H1 (cell line): ENCODE measurements around the gene CUL9.

Experiments
- EP300 ChIP-seq, 2 experiments: IDR thresholded peaks; 1 replicate in 1 of 2; 2 replicates in 1 of 2; pipeline ENCODE4 v1.6.1; 2011 to 2012; ENCODE audit warnings: low read depth in 2 of 2, low read length in 2 of 2, mild to moderate bottlenecking in 2 of 2, borderline replicate concordance in 1 of 2, inconsistent platforms in 1 of 2, moderate library complexity in 1 of 2
- JUND ChIP-seq: IDR thresholded peaks from 2 replicates; pipeline ENCODE4 v1.6.1; 2011; ENCODE audit warnings: mild to moderate bottlenecking, improper control_type of control experiment, low read length
- ZNF274 ChIP-seq: IDR thresholded peaks from 2 replicates; pipeline ENCODE4 v1.7.0; 2012; ENCODE audit warnings: low read length, borderline replicate concordance; ENCODE audit errors: extremely low read depth
- TF ChIP-seq, protein P1 (sequence below): IDR thresholded peaks from 2 replicates; pipeline ENCODE4 v1.6.1; 2012; ENCODE audit warnings: inconsistent platforms

DNA sequence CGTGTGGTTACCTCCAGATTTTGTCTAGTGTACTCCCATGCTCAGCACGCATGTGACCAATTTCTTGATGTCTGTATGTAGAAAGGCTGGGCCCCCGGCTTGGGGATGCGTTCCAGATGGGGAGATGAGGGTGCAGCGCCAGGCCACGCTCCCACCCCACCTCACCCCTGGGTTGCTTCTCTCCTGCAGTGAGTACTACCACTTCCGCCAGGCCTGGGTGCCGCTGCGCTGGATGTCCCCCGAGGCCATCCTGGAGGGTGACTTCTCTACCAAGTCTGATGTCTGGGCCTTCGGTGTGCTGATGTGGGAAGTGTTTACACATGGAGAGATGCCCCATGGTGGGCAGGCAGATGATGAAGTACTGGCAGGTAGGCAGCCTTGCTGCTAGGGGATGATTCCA is 22.4 kb upstream of the CUL9 start:
- TF ChIP-seq EP300 (IDR thresholded peaks at IDR 0.05; ENCODE audit: borderline replicate concordance in 1 of 2, low read depth in 2 of 2, low read length in 2 of 2) (no peak), ZNF274 (no peak), JUND (no peak)
- TF ChIP-seq, protein P1, sequence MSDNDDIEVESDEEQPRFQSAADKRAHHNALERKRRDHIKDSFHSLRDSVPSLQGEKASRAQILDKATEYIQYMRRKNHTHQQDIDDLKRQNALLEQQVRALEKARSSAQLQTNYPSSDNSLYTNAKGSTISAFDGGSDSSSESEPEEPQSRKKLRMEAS = no peak
